ENCODE results near the gene APELA.
"Not testable (repeated sequence)": the region's sequence is repeated elsewhere in the genome, so short reads cannot be mapped to it uniquely, and the experiment has no call there.

APELA gene

GRCh38 chr4:164918956-164919355, 42.0 kb downstream of the APELA start:
- TF ChIP-seq POLR2A (IDR thresholded peaks at IDR 0.05; ENCODE audit: low read depth, low read length) = no peak
- DNase-seq (ENCODE audit: insufficient read length, low spot score) = no peak
- FAIRE-seq = no peak

- no peak for TF ChIP-seq POLR2AphosphoS5 (IDR thresholded peaks at IDR 0.05; ENCODE audit: low read depth, low read length)
- no peak for TF ChIP-seq SPI1 (IDR thresholded peaks at IDR 0.05; ENCODE audit: low read depth, low read length)
- TF ChIP-seq TAF1 (IDR thresholded peaks at IDR 0.05; ENCODE audit: low read depth, low read length) = no peak
- DNase-seq (ENCODE audit: insufficient read length, low spot score) = no peak
- peak; percentile 67 for FAIRE-seq
Observed at GRCh38 chr4:164924670-164925238, 47.8 kb downstream of the APELA start.

DNA sequence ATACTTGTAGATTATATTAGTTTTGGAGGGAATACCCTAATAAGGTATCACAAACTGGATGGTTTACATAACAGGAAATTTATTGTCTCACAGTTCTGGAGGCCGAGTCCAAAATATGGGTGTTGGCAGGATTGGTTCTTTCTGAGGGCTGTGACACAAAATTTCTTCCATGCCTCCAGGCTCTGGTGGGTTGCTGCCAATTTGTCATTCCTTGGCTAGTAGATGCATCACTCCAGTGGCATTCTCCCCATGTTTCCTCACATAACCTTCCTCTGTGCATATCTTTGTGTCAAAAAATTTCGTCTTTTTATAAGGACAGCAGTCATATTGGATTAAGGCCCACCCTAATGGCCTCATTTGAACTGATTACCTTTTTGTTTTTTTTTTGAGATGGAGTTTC, 49.3 kb downstream of the APELA start:
- DNase-seq (ENCODE audit: insufficient read length, low spot score) (no peak), FAIRE-seq (no peak)
- TF ChIP-seq PAX5 (IDR thresholded peaks at IDR 0.05; ENCODE audit: insufficient read depth, low read length, severe bottlenecking) (no peak), POU2F2 (IDR thresholded peaks at IDR 0.05; ENCODE audit: low read depth, low read length) (no peak), TAF1 (IDR thresholded peaks at IDR 0.05; ENCODE audit: low read depth, low read length) (no peak), POLR2A (IDR thresholded peaks at IDR 0.05; ENCODE audit: low read depth, low read length) (no peak), POLR2AphosphoS5 (IDR thresholded peaks at IDR 0.05; ENCODE audit: low read depth, low read length) (no peak), SPI1 (IDR thresholded peaks at IDR 0.05; ENCODE audit: low read depth, low read length) (no peak)

- peak; percentile 79 for FAIRE-seq
- not testable (repeated sequence) for DNase-seq (ENCODE audit: insufficient read length, low spot score)
Observed at GRCh38 chr4:164927101-164927500, 50.1 kb downstream of the APELA start.

DNA sequence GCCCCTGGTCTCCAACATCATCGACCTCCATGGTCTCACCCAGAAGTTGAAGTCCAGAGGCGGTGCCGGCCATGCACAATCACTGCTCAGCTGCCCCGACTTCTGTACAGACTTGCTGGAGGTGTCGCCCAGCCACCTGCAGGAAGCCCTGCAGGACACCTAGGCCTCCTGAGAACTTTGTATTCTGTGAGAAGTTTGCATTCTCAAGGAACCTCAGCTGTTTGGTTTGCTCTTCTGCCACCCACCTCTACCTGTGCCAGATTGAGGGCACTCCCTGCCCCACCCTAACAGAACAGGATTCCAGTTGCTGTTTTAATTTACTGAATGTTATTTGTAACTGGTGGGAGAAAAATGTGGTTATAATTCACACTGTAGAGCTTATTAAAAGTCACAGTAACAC, 53.7 kb downstream of the APELA start:
- FAIRE-seq = no peak
- DNase-seq (ENCODE audit: insufficient read length, low spot score) = no peak
- TF ChIP-seq POLR2AphosphoS5 (IDR thresholded peaks at IDR 0.05; ENCODE audit: low read depth, low read length) (no peak), POLR2A (IDR thresholded peaks at IDR 0.05; ENCODE audit: low read depth, low read length) (no peak), SPI1 (IDR thresholded peaks at IDR 0.05; ENCODE audit: low read depth, low read length) (no peak), POU2F2 (IDR thresholded peaks at IDR 0.05; ENCODE audit: low read depth, low read length) (no peak), TAF1 (IDR thresholded peaks at IDR 0.05; ENCODE audit: low read depth, low read length) (no peak)

GRCh38 chr4:164931551-164932324, 54.8 kb downstream of the APELA start:
- no peak for TF ChIP-seq POLR2AphosphoS5 (IDR thresholded peaks at IDR 0.05; ENCODE audit: low read depth, low read length)
- TF ChIP-seq SPI1 (IDR thresholded peaks at IDR 0.05; ENCODE audit: low read depth, low read length) = no peak
- no peak for TF ChIP-seq POLR2A (IDR thresholded peaks at IDR 0.05; ENCODE audit: low read depth, low read length)
- TF ChIP-seq TAF1 (IDR thresholded peaks at IDR 0.05; ENCODE audit: low read depth, low read length) = no peak
- TF ChIP-seq PAX5 (IDR thresholded peaks at IDR 0.05; ENCODE audit: insufficient read depth, low read length, severe bottlenecking) = no peak
- TF ChIP-seq POU2F2 (IDR thresholded peaks at IDR 0.05; ENCODE audit: low read depth, low read length) = no peak
- DNase-seq (ENCODE audit: insufficient read length, low spot score) (no peak), FAIRE-seq (no peak)

DNA sequence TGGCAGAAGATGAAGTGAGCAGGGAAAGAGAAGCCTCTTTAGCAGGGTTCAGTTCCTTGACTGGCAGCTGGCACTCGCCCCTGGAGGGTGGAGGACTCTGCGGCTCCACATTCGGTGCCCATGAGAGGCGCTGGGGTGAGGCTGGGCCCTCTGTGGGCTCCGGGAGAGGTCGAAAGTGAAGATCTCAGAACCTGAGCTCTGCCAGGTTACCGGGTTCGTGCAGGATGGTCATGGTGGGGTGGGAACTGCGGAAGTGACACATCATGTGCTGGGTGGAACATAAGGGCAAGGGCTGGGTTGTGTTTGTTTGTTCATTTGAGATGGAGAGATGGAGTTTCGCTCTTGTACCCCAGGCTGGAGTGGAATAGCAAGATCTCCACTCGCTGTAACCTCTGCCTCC, 56.3 kb downstream of the APELA start:
- DNase-seq (ENCODE audit: insufficient read length, low spot score) (no peak), FAIRE-seq (no peak)
- no peak for TF ChIP-seq SPI1 (IDR thresholded peaks at IDR 0.05; ENCODE audit: low read depth, low read length)
- no peak for TF ChIP-seq TAF1 (IDR thresholded peaks at IDR 0.05; ENCODE audit: low read depth, low read length)
- TF ChIP-seq POLR2A (IDR thresholded peaks at IDR 0.05; ENCODE audit: low read depth, low read length) = no peak
- TF ChIP-seq POU2F2 (IDR thresholded peaks at IDR 0.05; ENCODE audit: low read depth, low read length) = no peak
- TF ChIP-seq PAX5 (IDR thresholded peaks at IDR 0.05; ENCODE audit: insufficient read depth, low read length, severe bottlenecking) = no peak
- TF ChIP-seq POLR2AphosphoS5 (IDR thresholded peaks at IDR 0.05; ENCODE audit: low read depth, low read length) = no peak

- FAIRE-seq = no peak
- DNase-seq (ENCODE audit: insufficient read length, low spot score) = no peak
- no peak for TF ChIP-seq POLR2A (IDR thresholded peaks at IDR 0.05; ENCODE audit: low read depth, low read length)
- TF ChIP-seq POU2F2 (IDR thresholded peaks at IDR 0.05; ENCODE audit: low read depth, low read length) = no peak
- no peak for TF ChIP-seq POLR2AphosphoS5 (IDR thresholded peaks at IDR 0.05; ENCODE audit: low read depth, low read length)
- no peak for TF ChIP-seq PAX5 (IDR thresholded peaks at IDR 0.05; ENCODE audit: insufficient read depth, low read length, severe bottlenecking)
- TF ChIP-seq SPI1 (IDR thresholded peaks at IDR 0.05; ENCODE audit: low read depth, low read length) = no peak
- no peak for TF ChIP-seq TAF1 (IDR thresholded peaks at IDR 0.05; ENCODE audit: low read depth, low read length)
Observed at GRCh38 chr4:164935363-164935762, 58.4 kb downstream of the APELA start.

- FAIRE-seq = peak; percentile 95
- peak; percentile 75 for TF ChIP-seq PAX5 (IDR thresholded peaks at IDR 0.05; ENCODE audit: insufficient read depth, low read length, severe bottlenecking)
- DNase-seq (ENCODE audit: insufficient read length, low spot score) = not testable (repeated sequence)
Observed at GRCh38 chr4:164935865-164936606, 59.1 kb downstream of the APELA start.

DNA sequence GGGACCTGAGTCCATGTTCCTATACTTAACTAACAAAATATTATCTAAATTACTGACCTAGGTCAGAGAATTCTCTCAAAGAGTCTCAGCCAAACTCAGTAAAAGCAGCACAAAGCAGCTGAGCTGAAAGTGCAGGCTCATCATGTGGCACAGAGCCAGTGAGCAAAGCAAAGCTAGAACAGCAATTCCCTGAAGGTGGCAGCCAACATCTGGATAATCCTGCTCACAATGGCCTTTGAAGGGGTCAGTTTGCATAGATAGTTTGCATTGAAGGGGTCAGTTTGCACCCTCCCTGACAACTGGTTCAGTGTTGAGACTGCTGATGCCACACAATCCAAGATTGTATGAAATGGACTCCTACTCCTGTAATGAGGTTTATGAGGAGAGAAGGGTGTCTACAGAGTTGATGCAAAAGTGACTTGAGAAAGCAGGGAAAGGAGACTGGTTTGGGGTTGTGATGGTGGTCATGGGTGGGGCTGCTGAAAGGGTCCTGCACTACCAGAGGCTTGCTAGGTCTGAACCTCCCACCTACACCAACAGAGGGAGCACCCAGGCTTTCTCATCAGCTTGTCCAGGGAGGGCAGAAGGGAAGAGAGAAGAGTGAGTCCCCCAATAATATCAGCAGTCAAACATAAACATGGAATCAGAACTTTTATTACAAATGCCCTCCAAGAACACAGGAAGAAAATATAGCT, 60.7 kb downstream of the APELA start:
- FAIRE-seq (peak; percentile 90), DNase-seq (ENCODE audit: insufficient read length, low spot score) (no peak)
- TF ChIP-seq TAF1 (IDR thresholded peaks at IDR 0.05; ENCODE audit: low read depth, low read length) (no peak), SPI1 (IDR thresholded peaks at IDR 0.05; ENCODE audit: low read depth, low read length) (no peak), POLR2A (IDR thresholded peaks at IDR 0.05; ENCODE audit: low read depth, low read length) (no peak), POLR2AphosphoS5 (IDR thresholded peaks at IDR 0.05; ENCODE audit: low read depth, low read length) (no peak), PAX5 (IDR thresholded peaks at IDR 0.05; ENCODE audit: insufficient read depth, low read length, severe bottlenecking) (no peak), POU2F2 (IDR thresholded peaks at IDR 0.05; ENCODE audit: low read depth, low read length) (no peak)
